HG03060 (cell line): ENCODE results near the gene VAV2.

Experiments used
- ATAC-seq: cut with Tn5 transposase; IDR thresholded peaks from one replicate; pipeline ENCODE4 v1.9.1; 2021; ENCODE audit warnings: low read depth, moderate number of reproducible peaks; ENCODE audit not compliant: unreplicated experiment

VAV2 gene

GRCh38 chr9:133791735-133792649, 200.1 kb downstream of the VAV2 start:
- no peak for ATAC-seq

GRCh38 chr9:133791069-133791468, 201.1 kb downstream of the VAV2 start:
- ATAC-seq, result no peak

GRCh38 chr9:133789778-133790177, 202.3 kb downstream of the VAV2 start:
- ATAC-seq, result no peak

GRCh38 chr9:133788819-133789717, 203.1 kb downstream of the VAV2 start:
- no peak for ATAC-seq

GRCh38 chr9:133788045-133788818, 203.9 kb downstream of the VAV2 start:
- no peak for ATAC-seq

- ATAC-seq, result no peak
Measured at GRCh38 chr9:133787754-133788025, 204.4 kb downstream of the VAV2 start.

- no peak for ATAC-seq
Measured at GRCh38 chr9:133786907-133787753, 205.0 kb downstream of the VAV2 start.

GRCh38 chr9:133786371-133786753, 205.8 kb downstream of the VAV2 start:
- no peak for ATAC-seq

GRCh38 chr9:133785753-133786370, 206.3 kb downstream of the VAV2 start:
- no peak for ATAC-seq

GRCh38 chr9:133784731-133785561, 207.2 kb downstream of the VAV2 start:
- no peak for ATAC-seq

- ATAC-seq, result no peak
Measured at GRCh38 chr9:133783331-133783731, 208.8 kb downstream of the VAV2 start.

- ATAC-seq, result no peak
Measured at GRCh38 chr9:133782157-133783130, 209.7 kb downstream of the VAV2 start.

GRCh38 chr9:133781828-133782135, 210.3 kb downstream of the VAV2 start:
- ATAC-seq, result no peak

- ATAC-seq, result no peak
Measured at GRCh38 chr9:133780962-133781827, 210.9 kb downstream of the VAV2 start.

GRCh38 chr9:133780404-133780945, 211.6 kb downstream of the VAV2 start:
- no peak for ATAC-seq
